OCI-LY1 (cell line): ENCODE measurements around the gene PDSS1.

Source experiments
- EZH2 ChIP-seq: fragments of 200-600 bp; sonication (generic), shearing (Covaris generic); IDR thresholded peaks from 2 replicates; pipeline ENCODE4 v1.8.0; 2017; ENCODE audit warnings: borderline replicate concordance, mixed run types, mild to moderate bottlenecking, antibody characterized with exemption, low read length, moderate library complexity, mixed read lengths
- TF ChIP-seq, protein P1 (sequence below): fragments of 200-600 bp; sonication (generic), shearing (Covaris generic); IDR thresholded peaks from 2 replicates; pipeline ENCODE4 v1.5.1; 2017; ENCODE audit warnings: mild to moderate bottlenecking, antibody characterized with exemption, low read length, moderate library complexity, mixed read lengths

DNA sequence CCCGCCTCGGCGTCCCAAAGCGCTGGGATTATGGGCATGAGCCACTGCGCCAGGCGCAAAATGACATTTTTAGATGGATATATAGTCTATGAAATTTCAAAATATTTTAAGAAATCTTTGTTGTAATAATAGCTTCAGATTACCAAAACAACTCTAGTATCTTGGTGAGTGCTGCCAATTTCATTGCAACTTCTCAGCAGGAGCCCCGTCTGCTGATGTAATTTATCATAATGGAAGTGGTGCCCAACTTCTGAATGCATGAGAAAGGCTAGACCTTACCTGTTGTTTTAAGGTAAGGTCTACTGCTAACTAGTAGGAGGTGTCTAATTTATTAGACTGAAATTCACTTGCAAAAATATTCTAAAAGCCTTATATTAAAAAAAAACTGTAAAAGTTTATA, 20.0 kb downstream of the PDSS1 start:
- TF ChIP-seq, protein P1, sequence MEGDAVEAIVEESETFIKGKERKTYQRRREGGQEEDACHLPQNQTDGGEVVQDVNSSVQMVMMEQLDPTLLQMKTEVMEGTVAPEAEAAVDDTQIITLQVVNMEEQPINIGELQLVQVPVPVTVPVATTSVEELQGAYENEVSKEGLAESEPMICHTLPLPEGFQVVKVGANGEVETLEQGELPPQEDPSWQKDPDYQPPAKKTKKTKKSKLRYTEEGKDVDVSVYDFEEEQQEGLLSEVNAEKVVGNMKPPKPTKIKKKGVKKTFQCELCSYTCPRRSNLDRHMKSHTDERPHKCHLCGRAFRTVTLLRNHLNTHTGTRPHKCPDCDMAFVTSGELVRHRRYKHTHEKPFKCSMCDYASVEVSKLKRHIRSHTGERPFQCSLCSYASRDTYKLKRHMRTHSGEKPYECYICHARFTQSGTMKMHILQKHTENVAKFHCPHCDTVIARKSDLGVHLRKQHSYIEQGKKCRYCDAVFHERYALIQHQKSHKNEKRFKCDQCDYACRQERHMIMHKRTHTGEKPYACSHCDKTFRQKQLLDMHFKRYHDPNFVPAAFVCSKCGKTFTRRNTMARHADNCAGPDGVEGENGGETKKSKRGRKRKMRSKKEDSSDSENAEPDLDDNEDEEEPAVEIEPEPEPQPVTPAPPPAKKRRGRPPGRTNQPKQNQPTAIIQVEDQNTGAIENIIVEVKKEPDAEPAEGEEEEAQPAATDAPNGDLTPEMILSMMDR, result no peak
- TF ChIP-seq EZH2, result no peak
